ENCODE measurements around the gene MFSD12. TPM values are rescaled to one million over a fixed set of nuclear protein-coding genes. Genes with fewer than 3 reads are reported as not detected.

The MFSD12 gene
- total RNA-seq, 1 donor from 2014 or later: 181 TPM

DNA sequence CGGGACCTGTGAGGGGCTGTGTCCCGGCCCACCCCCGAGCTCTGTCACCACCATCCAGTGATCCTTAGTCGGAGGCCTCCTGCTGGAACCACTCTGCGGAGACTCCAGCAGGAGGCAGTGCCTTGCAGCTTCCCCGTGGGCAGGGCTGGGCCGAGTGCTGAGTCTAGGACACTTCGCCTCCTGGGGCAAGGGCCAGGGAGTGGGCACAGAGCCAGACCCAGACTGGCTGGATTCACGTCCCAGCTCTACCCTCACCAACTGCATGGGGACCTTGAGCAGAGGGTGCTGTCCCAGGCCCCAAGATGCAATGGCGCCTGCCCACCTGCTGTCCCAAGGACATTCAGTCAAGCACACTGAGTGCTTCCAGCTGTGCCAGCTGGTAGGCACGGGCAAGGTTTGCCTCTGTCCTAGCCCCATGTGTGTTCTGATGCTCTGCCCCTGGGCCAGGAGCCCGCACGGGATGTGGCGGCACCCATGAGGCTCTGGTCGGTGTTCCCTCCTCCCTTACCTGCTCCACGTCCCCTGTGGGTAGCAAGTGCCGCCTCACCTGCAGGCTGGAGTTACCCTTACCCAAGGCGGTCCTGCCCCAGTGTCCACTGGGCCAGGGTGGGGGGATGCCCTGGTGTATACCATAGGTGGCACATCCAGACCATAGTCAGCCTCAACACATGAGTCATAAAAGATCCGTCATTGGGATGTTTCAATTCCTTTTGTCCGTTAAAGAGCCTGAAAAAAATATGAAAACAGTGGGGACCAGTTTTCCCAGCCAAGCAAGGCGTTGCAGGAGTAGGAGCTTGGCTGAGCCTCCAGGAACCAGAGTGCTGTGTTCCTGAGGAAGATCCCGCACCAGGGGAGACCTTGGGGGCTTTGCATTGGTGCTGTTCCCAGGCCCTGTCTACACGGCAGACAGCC, 43.9 kb downstream of the MFSD12 start:
- peaks cover 100% of the 10 kb centered on the region for H4K20me1 ChIP-seq (ENCODE audit: insufficient read depth, low read length)
- no peak overlapping the region for H3K9ac ChIP-seq (ENCODE audit: low read length)
- DNase-seq (ENCODE audit: low read depth) (no peak), FAIRE-seq (no peak)
- H3K4me2 ChIP-seq (ENCODE audit: low read length): no peak overlapping the region
- H3K4me3 Mint-ChIP-seq (ENCODE audit: unreplicated experiment): no peak overlapping the region
- no peaks in the 10 kb centered on the region for H3K27me3 Mint-ChIP-seq (ENCODE audit: low read depth, unreplicated experiment)
- no peak overlapping the region for H3K4me3 ChIP-seq (ENCODE audit: insufficient read depth, low read depth, low read length)
- peaks cover 7% of the 10 kb centered on the region for H3K36me3 Mint-ChIP-seq (ENCODE audit: low read depth, unreplicated experiment)
- no peaks in the 10 kb centered on the region for H3K27me3 ChIP-seq (ENCODE audit: insufficient read depth, low read length)
- peaks cover 100% of the 10 kb centered on the region for H3K79me2 ChIP-seq (ENCODE audit: insufficient read depth, low read length)
- H2AFZ ChIP-seq (ENCODE audit: low read depth, low read length): no peak overlapping the region
- peaks cover 31% of the 10 kb centered on the region for H3K4me1 Mint-ChIP-seq (ENCODE audit: low read depth, unreplicated experiment)
- no peaks in the 10 kb centered on the region for H3K9me3 Mint-ChIP-seq (ENCODE audit: unreplicated experiment)
- H3K27ac Mint-ChIP-seq (ENCODE audit: unreplicated experiment): peak overlapping the region; percentile 41
- peak overlapping the region; percentile 38 for H3K27ac ChIP-seq (ENCODE audit: low read depth, low read length)
- no peaks in the 10 kb centered on the region for H3K9me3 ChIP-seq (ENCODE audit: insufficient read depth, low read depth, low read length)
- TF ChIP-seq, protein P1, sequence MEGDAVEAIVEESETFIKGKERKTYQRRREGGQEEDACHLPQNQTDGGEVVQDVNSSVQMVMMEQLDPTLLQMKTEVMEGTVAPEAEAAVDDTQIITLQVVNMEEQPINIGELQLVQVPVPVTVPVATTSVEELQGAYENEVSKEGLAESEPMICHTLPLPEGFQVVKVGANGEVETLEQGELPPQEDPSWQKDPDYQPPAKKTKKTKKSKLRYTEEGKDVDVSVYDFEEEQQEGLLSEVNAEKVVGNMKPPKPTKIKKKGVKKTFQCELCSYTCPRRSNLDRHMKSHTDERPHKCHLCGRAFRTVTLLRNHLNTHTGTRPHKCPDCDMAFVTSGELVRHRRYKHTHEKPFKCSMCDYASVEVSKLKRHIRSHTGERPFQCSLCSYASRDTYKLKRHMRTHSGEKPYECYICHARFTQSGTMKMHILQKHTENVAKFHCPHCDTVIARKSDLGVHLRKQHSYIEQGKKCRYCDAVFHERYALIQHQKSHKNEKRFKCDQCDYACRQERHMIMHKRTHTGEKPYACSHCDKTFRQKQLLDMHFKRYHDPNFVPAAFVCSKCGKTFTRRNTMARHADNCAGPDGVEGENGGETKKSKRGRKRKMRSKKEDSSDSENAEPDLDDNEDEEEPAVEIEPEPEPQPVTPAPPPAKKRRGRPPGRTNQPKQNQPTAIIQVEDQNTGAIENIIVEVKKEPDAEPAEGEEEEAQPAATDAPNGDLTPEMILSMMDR (IDR thresholded peaks at IDR 0.05; ENCODE audit: insufficient read depth, low read depth, low read length): no peak
- no peak for TF ChIP-seq EZH2 (IDR thresholded peaks at IDR 0.05; ENCODE audit: insufficient read depth, low read length)
- peaks cover 32% of the 10 kb centered on the region for H3K4me1 ChIP-seq (ENCODE audit: insufficient read depth, low read length)
- H3K36me3 ChIP-seq (ENCODE audit: insufficient read depth, low read length): no peaks in the 10 kb centered on the region

DNA sequence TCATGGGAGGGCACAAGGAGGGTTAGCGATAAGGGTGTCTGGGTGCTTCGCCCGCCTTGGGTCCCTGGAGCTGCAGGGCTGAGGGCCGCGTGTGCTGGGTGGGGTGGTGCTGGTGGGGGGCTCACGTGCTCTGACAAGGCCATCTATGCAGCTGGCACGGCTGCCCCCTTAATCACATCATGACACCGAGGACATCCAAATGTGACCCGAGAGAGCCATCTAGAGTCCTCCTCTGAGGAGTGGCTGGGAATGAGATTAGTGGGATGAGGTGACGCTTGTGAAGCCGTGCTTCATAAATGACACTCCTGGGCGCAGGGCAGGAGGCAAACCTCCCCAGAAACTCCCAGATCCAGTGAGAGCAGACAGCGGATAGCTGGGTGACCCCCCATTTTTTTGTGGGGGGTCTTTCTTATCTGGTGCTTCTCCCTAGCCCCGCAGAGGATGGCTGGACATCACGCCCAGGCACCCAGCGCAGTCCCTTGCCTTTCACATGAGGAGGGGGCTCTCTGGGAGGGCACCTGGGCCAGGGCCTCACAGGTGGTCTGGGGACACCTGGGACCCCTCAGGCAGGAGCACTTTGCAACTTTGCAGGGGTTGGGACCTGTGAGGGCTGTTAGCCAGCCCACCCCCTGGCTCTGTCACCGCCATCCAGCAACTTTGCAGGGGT, 44.7 kb downstream of the MFSD12 start:
- no peak for TF ChIP-seq EZH2 (IDR thresholded peaks at IDR 0.05; ENCODE audit: insufficient read depth, low read length)
- TF ChIP-seq, protein P1 (IDR thresholded peaks at IDR 0.05; ENCODE audit: insufficient read depth, low read depth, low read length): no peak
- Histone ChIP-seq H3K4me1 (ENCODE audit: insufficient read depth, low read length) (peaks cover 39% of the 10 kb centered on the region), H3K79me2 (ENCODE audit: insufficient read depth, low read length) (peaks cover 99% of the 10 kb centered on the region), H3K9me3 (ENCODE audit: insufficient read depth, low read depth, low read length) (no peaks in the 10 kb centered on the region), H3K4me2 (ENCODE audit: low read length) (no peak overlapping the region), H3K27me3 (ENCODE audit: insufficient read depth, low read length) (no peaks in the 10 kb centered on the region), H3K4me3 (ENCODE audit: insufficient read depth, low read depth, low read length) (no peak overlapping the region), H4K20me1 (ENCODE audit: insufficient read depth, low read length) (peaks cover 98% of the 10 kb centered on the region), H3K36me3 (ENCODE audit: insufficient read depth, low read length) (no peaks in the 10 kb centered on the region), H2AFZ (ENCODE audit: low read depth, low read length) (no peak overlapping the region), H3K9ac (ENCODE audit: low read length) (no peak overlapping the region), H3K27ac (ENCODE audit: low read depth, low read length) (no peak overlapping the region)
- Mint-ChIP-seq H3K36me3 (ENCODE audit: low read depth, unreplicated experiment) (peaks cover 7% of the 10 kb centered on the region), H3K9me3 (ENCODE audit: unreplicated experiment) (no peaks in the 10 kb centered on the region), H3K4me3 (ENCODE audit: unreplicated experiment) (no peak overlapping the region), H3K27me3 (ENCODE audit: low read depth, unreplicated experiment) (no peaks in the 10 kb centered on the region), H3K27ac (ENCODE audit: unreplicated experiment) (no peak overlapping the region), H3K4me1 (ENCODE audit: low read depth, unreplicated experiment) (peaks cover 34% of the 10 kb centered on the region)
- FAIRE-seq (no peak), DNase-seq (ENCODE audit: low read depth) (no peak)

Measured in astrocyte (in vitro differentiated cells and primary cell).